H1 (cell line): Measurements from ENCODE around the gene MARK4. TPM values are rescaled to one million over a fixed set of nuclear protein-coding genes. Genes with fewer than 3 reads are reported as not detected.

ENCODE experiments used
- MAX ChIP-seq: IDR thresholded peaks from 2 replicates; pipeline ENCODE4 v1.6.1; 2012; ENCODE audit warnings: inconsistent platforms
- NANOG ChIP-seq: IDR thresholded peaks from 2 replicates; pipeline ENCODE4 v1.6.1; 2011; ENCODE audit warnings: low read length, low read depth, mild to moderate bottlenecking, inconsistent platforms; ENCODE audit not compliant: insufficient read depth, poor library complexity, severe bottlenecking
- NRF1 ChIP-seq: IDR thresholded peaks from 2 replicates; pipeline ENCODE4 v1.6.1; 2011; ENCODE audit warnings: mild to moderate bottlenecking, low read depth, low read length, improper control_type of control experiment
- RBBP5 ChIP-seq: IDR thresholded peaks from 2 replicates; pipeline ENCODE4 v1.7.1; 2012; ENCODE audit warnings: low read depth, mild to moderate bottlenecking, inconsistent platforms, low read length, moderate library complexity, borderline replicate concordance
- SP2 ChIP-seq: IDR thresholded peaks from 2 replicates; pipeline ENCODE4 v1.6.1; 2012; ENCODE audit warnings: mild to moderate bottlenecking, low read length, inconsistent platforms
- polyA plus RNA-seq, 7 experiments: library from polyadenylated mRNA; depleted of rRNA in 3 of 7; stranded (reverse) in 5 of 7; unstranded in 2 of 7; fragments of >200 nt in 5 of 7; fragments of 200-250 nt in 2 of 7; gene quantifications; 1 replicate in 5 of 7; 2 replicates in 1 of 7; 4 replicates in 1 of 7; pipeline versions ENCODE4 v1.2.1 to v1.2.3, GENCODE V29; 2011 to 2013; ENCODE audit warnings: missing spikeins in 2 of 7, mixed read lengths in 2 of 7
- total RNA-seq: library from RNA; stranded (reverse); fragmentation: NEBNext Ultra II Directional; extraction: Animal tissue kit (Norgen Biotek cat#: 25700); gene quantifications from 2 replicates; pipeline ENCODE4 v1.2.1, GENCODE V29; 2021
- TF ChIP-seq, protein P1 (sequence below): IDR thresholded peaks from 2 replicates; pipeline ENCODE4 v1.6.1; 2012; ENCODE audit warnings: inconsistent platforms
- TF ChIP-seq, protein P2 (sequence below), 3 experiments: IDR thresholded peaks; 1 replicate in 2 of 3; 2 replicates in 1 of 3; pipeline versions ENCODE4 v1.5.1 to v1.6.1; 2011; ENCODE audit warnings: low read length in 3 of 3, mild to moderate bottlenecking in 3 of 3, inconsistent platforms in 2 of 3, low read depth in 1 of 3, moderate library complexity in 1 of 3; ENCODE audit not compliant: insufficient read depth in 1 of 3; ENCODE audit errors: control extremely low read depth in 1 of 3

Gene MARK4
- total and polyA plus RNA-seq, 2 of the 8 experiments (the other 6 are each of a cell fraction or from before 2014, with no cell fraction given): 12.3 to 49.8 TPM

- TF ChIP-seq, protein P1, sequence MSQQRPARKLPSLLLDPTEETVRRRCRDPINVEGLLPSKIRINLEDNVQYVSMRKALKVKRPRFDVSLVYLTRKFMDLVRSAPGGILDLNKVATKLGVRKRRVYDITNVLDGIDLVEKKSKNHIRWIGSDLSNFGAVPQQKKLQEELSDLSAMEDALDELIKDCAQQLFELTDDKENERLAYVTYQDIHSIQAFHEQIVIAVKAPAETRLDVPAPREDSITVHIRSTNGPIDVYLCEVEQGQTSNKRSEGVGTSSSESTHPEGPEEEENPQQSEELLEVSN: peak; percentile 19; the same call in 1 of the 2 replicates
- TF ChIP-seq NANOG: no peak
- TF ChIP-seq SP2: no peak
- TF ChIP-seq NRF1: no peak
- TF ChIP-seq MAX: 0 out of 2 replicates have a peak, but pooled peaks have one; percentile 28
- no peak for TF ChIP-seq RBBP5
- TF ChIP-seq, protein P2, sequence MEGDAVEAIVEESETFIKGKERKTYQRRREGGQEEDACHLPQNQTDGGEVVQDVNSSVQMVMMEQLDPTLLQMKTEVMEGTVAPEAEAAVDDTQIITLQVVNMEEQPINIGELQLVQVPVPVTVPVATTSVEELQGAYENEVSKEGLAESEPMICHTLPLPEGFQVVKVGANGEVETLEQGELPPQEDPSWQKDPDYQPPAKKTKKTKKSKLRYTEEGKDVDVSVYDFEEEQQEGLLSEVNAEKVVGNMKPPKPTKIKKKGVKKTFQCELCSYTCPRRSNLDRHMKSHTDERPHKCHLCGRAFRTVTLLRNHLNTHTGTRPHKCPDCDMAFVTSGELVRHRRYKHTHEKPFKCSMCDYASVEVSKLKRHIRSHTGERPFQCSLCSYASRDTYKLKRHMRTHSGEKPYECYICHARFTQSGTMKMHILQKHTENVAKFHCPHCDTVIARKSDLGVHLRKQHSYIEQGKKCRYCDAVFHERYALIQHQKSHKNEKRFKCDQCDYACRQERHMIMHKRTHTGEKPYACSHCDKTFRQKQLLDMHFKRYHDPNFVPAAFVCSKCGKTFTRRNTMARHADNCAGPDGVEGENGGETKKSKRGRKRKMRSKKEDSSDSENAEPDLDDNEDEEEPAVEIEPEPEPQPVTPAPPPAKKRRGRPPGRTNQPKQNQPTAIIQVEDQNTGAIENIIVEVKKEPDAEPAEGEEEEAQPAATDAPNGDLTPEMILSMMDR (IDR thresholded peaks at IDR 0.05; ENCODE audit: control extremely low read depth in 1 of 3, insufficient read depth in 1 of 3, low read depth in 1 of 3, low read length in 3 of 3): no peak
- TF ChIP-seq, all 59 proteins: peak for 8
These were observed 72.6 kb downstream of the MARK4 start (continued) for GRCh38 chr19:45323671-45324081.
